ENCODE results near the gene ZNF460. TPM values are rescaled to one million over a fixed set of nuclear protein-coding genes. Genes with fewer than 3 reads are reported as not detected.
A peak's percentile ranks its signal among the peaks of the same experiment; 100 is the strongest.

The ZNF460 gene
- total RNA-seq, 1 experiment from 2014 or later, result 65.9 TPM

GRCh38 chr19:57302727-57303401 lies 22.6 kb downstream of the ZNF460 start:
- WGBS (ENCODE audit: extremely low coverage, insufficient read length, low lambda C conversion rate), result no CpG with 5 or more reads among the region's 7 CpGs

More at GRCh38 chr19:57302727-57303401, 22.6 kb downstream of the ZNF460 start:
- Histone ChIP-seq H2AFZ (ENCODE audit: low read length) (no peak overlapping the region), H4K8ac (replicated peaks; ENCODE audit: insufficient read length, low read depth, low read length) (no peak overlapping the region), H2BK12ac (ENCODE audit: insufficient read length, low read depth, low read length) (no peak overlapping the region), H4K20me1 (ENCODE audit: control insufficient read depth, insufficient read depth, insufficient read length) (no peaks in the 10 kb centered on the region), H3K14ac (ENCODE audit: insufficient read depth, low read length) (no peak overlapping the region), H3K23ac (ENCODE audit: insufficient read length, low read depth, low read length) (no peak overlapping the region), H4K91ac (ENCODE audit: insufficient read length, low read depth, low read length) (no peak overlapping the region), H3K9me3 (ENCODE audit: control insufficient read depth, low read depth, low read length) (no peaks in the 10 kb centered on the region), H3K4me2 (ENCODE audit: insufficient read depth, insufficient read length, low read length) (no peak overlapping the region), H4K5ac (ENCODE audit: insufficient read length, low read depth, low read length) (no peak overlapping the region), H3T11ph (ENCODE audit: low read length) (no peak overlapping the region), H3K9ac (ENCODE audit: extremely low read depth, insufficient read length, low read length) (no peak overlapping the region), H3K56ac (ENCODE audit: insufficient read length, low read depth, low read length) (no peak overlapping the region), H3K79me2 (ENCODE audit: insufficient read depth, low read length) (no peaks in the 10 kb centered on the region; the same call in 1 of the 2 replicates), H3K4me1 (ENCODE audit: insufficient read depth, low read length) (no peaks in the 10 kb centered on the region), H3K23me2 (ENCODE audit: insufficient read length, low read depth, low read length, poor library complexity, severe bottlenecking) (no peaks in the 10 kb centered on the region), H2BK15ac (ENCODE audit: low read depth, low read length) (no peak overlapping the region), H3K27me3 (ENCODE audit: insufficient read depth, low read length) (no peaks in the 10 kb centered on the region), H3K4ac (ENCODE audit: low read depth, low read length) (no peak overlapping the region), H2BK20ac (ENCODE audit: low read depth, low read length, poor library complexity, severe bottlenecking) (no peak overlapping the region), H3K18ac (ENCODE audit: insufficient read length, low read depth, low read length) (no peak overlapping the region), H3K79me1 (ENCODE audit: insufficient read depth, low read depth, low read length, poor library complexity, severe bottlenecking) (peaks cover 3% of the 10 kb centered on the region), H2AK5ac (ENCODE audit: insufficient read length, low read length) (no peak overlapping the region), H2BK5ac (ENCODE audit: insufficient read length, low read length) (no peak overlapping the region), H3K27ac (ENCODE audit: insufficient read length, low read depth, low read length) (no peak overlapping the region), H2BK120ac (ENCODE audit: low read depth, low read length, poor library complexity, severe bottlenecking) (no peak overlapping the region)
- Mint-ChIP-seq H3K9me3 (no peaks in the 10 kb centered on the region; a peak in 1 of 5 replicates), H3K4me1 (peaks cover 0 to 7% of the 10 kb centered on the region in 2 experiments; a peak in 1 of 4 replicates), H3K4me3 (peak overlapping the region in 1 of 2 experiments; percentile 13; a peak in 1 of 5 replicates), H3K27me3 (ENCODE audit: low read depth) (no peaks in the 10 kb centered on the region), H3K27ac (peak overlapping the region in 2 of 3 experiments; percentile 68 to 81; a peak in 4 of 7 replicates), H3K36me3 (ENCODE audit: insufficient read depth in 1 of 3, low read depth in 3 of 3) (peaks cover 16 to 44% (median 24%) of the 10 kb centered on the region in 3 experiments)
- TF ChIP-seq CTCF (conservative IDR thresholded peaks at IDR 0.05), result peak; percentile 42; the same call in 2 of the 3 replicates
- no peak for DNase-seq
